NB4 (cell line): Measurements from ENCODE around the gene JAK3.
A peak's percentile ranks its signal among the peaks of the same experiment; 100 is the strongest.

Experiments used
- DNase-seq: peaks from one replicate; pipeline ENCODE4 v3.0.0; 2010; ENCODE audit warnings: low read depth
- H3K4me3 ChIP-seq: one replicate; pipeline ENCODE4 v1.5.1; 2011; ENCODE audit warnings: mild to moderate bottlenecking, low read depth, low read length, moderate library complexity
- MAX ChIP-seq: IDR thresholded peaks from 2 replicates; pipeline ENCODE4 v1.6.1; 2011; ENCODE audit warnings: low read depth, low read length
- MYC ChIP-seq: IDR thresholded peaks from 2 replicates; pipeline ENCODE4 v1.6.1; 2011; ENCODE audit warnings: low read depth, low read length
- POLR2A ChIP-seq: IDR thresholded peaks from 2 replicates; pipeline ENCODE4 v1.6.1; 2011; ENCODE audit warnings: mild to moderate bottlenecking; ENCODE audit not compliant: insufficient read length; ENCODE audit errors: extremely low read depth
- TF ChIP-seq, protein P1 (sequence below): IDR thresholded peaks from one replicate; pipeline ENCODE4 v1.5.1; 2012; ENCODE audit warnings: low read depth, low read length

The JAK3 gene

GRCh38 chr19:17855280-17856152 is 7.7 kb upstream of the JAK3 start:
- DNase-seq, result peak; percentile 75
- no peak overlapping the region for H3K4me3 ChIP-seq
- no peak for TF ChIP-seq POLR2A
- no peak for TF ChIP-seq MAX
- no peak for TF ChIP-seq MYC
- TF ChIP-seq, protein P1, sequence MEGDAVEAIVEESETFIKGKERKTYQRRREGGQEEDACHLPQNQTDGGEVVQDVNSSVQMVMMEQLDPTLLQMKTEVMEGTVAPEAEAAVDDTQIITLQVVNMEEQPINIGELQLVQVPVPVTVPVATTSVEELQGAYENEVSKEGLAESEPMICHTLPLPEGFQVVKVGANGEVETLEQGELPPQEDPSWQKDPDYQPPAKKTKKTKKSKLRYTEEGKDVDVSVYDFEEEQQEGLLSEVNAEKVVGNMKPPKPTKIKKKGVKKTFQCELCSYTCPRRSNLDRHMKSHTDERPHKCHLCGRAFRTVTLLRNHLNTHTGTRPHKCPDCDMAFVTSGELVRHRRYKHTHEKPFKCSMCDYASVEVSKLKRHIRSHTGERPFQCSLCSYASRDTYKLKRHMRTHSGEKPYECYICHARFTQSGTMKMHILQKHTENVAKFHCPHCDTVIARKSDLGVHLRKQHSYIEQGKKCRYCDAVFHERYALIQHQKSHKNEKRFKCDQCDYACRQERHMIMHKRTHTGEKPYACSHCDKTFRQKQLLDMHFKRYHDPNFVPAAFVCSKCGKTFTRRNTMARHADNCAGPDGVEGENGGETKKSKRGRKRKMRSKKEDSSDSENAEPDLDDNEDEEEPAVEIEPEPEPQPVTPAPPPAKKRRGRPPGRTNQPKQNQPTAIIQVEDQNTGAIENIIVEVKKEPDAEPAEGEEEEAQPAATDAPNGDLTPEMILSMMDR, result peak; percentile 89

DNA sequence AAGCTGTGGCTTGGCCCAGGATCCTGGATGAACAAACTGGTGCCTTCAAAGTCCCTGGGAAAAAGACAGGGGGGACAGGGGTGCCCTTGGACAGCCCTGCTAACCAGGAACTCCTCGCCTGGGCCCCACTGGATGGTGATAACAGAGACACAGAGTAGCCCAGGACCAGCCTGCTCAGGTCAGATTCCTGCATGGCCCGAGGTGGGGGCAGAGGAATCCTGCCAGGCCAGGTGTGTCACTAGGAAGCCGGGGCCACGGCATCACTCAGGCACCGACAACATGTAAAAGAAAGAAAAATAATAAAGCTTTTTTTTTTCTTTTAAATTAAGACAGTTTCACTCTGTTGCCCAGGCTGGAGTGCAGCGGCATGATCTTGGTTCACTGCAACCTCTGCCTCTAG is 6.3 kb upstream of the JAK3 start:
- no peak overlapping the region for H3K4me3 ChIP-seq
- DNase-seq, result no peak
- TF ChIP-seq MAX, result no peak
- no peak for TF ChIP-seq MYC

GRCh38 chr19:17848595-17849292 is 962 bp upstream of the JAK3 start:
- H3K4me3 ChIP-seq, result no peak overlapping the region
- TF ChIP-seq, protein P1, result no peak
- TF ChIP-seq MAX (no peak), MYC (no peak), POLR2A (no peak)
- no peak for DNase-seq

DNA sequence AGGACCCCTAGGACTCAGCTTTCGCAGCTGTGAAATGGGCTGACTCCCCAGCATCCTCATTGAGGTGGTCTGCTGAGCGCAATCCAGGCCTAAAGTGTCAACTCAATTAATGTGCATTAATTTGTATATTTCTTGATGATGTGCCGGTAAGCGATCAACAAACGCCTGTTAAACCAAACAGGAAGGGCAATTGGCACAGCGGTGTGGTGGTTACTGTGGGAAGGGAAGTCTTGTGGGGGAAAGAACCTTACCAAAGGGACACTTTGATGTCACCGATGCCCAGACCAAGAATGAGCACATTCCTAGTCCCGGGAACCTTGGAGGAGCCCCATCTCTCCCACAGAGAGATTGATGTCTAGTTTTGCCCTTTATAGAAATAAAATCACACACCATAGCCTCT is 1.6 kb downstream of the JAK3 start:
- TF ChIP-seq MYC (no peak), POLR2A (no peak), MAX (no peak)
- TF ChIP-seq, protein P1, result no peak
- DNase-seq, result no peak
- H3K4me3 ChIP-seq, result no peak overlapping the region

GRCh38 chr19:17843908-17844490 is 3.8 kb downstream of the JAK3 start:
- TF ChIP-seq MYC (no peak), MAX (no peak), POLR2A (no peak)
- TF ChIP-seq, protein P1, result no peak
- DNase-seq, result no peak
- H3K4me3 ChIP-seq, result no peak overlapping the region

DNA sequence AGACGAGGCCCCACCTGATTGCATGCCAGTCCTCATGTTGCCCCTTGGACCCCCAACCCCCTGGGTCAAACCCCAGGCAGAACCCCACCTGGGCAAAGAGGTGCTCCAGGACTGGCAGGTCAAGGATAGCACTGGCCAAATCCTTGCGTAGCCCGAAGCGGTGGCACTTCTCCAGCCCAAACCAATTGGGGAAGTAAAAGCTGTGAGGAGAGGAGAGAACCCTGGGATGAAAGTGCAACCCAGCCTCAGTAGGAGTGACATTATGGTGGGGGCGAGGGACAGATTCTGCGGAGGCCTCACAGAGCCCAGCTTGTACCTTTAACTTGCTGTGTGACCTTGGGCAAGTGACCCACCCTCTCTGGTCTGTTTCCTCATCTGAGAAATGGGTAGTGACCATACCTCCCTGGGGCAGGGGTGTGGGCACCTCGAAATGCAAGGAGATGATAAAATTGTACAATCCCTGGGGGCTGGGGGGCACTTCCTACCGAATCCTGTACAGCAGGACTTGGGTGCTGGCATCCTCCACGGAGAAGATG is 4.4 kb downstream of the JAK3 start:
- no peak for TF ChIP-seq MYC
- TF ChIP-seq MAX, result no peak
- TF ChIP-seq POLR2A, result no peak
- TF ChIP-seq, protein P1, result no peak
- H3K4me3 ChIP-seq, result no peak overlapping the region
- DNase-seq, result no peak
